Tibial artery (tissue), 4 donors: Measurements from ENCODE around the gene CAPN15.

Experiments used
- DNase-seq, 2 donors: peaks; one replicate each; pipeline ENCODE4 v3.0.0-alpha.2; 2019
- H3K27ac ChIP-seq, 2 donors: fragments of 200-600 bp; sonication (generic) in 1 of 2; 1 replicate in 1 of 2; 2 replicates in 1 of 2; pipeline ENCODE4 v1.5.1; 2018 to 2019; ENCODE audit warnings: mild to moderate bottlenecking in 1 of 2
- H3K27me3 ChIP-seq, 2 donors: fragments of 200-600 bp; sonication (generic) in 1 of 2; one replicate each; pipeline versions ENCODE4 v1.5.1 to v1.6.0; 2016 to 2019
- H3K36me3 ChIP-seq, 3 donors: fragments of 200-600 bp; sonication (generic) in 2 of 3; one replicate each; pipeline ENCODE4 v1.5.1; 2016 to 2019; ENCODE audit warnings: mild to moderate bottlenecking in 2 of 3
- H3K4me1 ChIP-seq, 4 donors: fragments of 200-600 bp; sonication (generic) in 2 of 4; 1 replicate in 3 of 4; 2 replicates in 1 of 4; pipeline ENCODE4 v1.5.1; 2016 to 2019
- H3K4me3 ChIP-seq, 2 donors: fragments of 200-600 bp; sonication (generic) in 1 of 2; 1 replicate in 1 of 2; 2 replicates in 1 of 2; pipeline ENCODE4 v1.5.1; 2018 to 2019; ENCODE audit warnings: mild to moderate bottlenecking in 2 of 2
- H3K9me3 ChIP-seq, 3 donors: fragments of 200-600 bp; sonication (generic) in 1 of 3; one replicate each; pipeline ENCODE4 v1.5.1; 2016 to 2019
- intact Hi-C: fragments of 100-400 bp; cut with DNase I; formaldehyde crosslinking; loops from one replicate; pipeline ENCODE4 v1.15.0; 2023; ENCODE audit warnings: low total_unique reads
- TF ChIP-seq, protein P1 (sequence below), 2 experiments: fragments of 200-600 bp in 1 of 2; fragments of 450-650 bp in 1 of 2; IDR thresholded peaks; one replicate each; pipeline ENCODE4 v1.5.1; 2017 to 2019; ENCODE audit warnings: antibody characterized with exemption in 2 of 2, mild to moderate bottlenecking in 1 of 2, moderate library complexity in 1 of 2

CAPN15 gene

DNA sequence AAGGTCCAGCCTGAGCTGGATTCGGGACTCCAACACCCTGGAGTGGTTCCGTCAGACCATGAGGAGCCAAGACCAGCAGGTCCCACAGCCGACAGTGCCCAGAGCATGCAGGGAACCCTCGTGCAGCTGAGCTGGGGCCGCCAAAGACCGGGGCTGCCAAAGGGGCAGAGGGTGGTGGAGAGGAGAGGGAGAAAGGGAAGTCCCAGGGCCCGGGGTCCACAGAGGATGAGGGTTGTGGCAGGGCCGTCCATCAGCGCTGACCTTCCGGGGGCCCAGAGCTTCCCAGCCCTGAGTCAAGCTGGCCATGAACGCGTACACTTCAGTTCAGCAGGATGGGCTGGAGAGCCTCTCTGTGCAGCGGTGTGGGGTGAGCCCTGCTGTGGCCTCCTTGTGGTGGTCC is 6.7 kb upstream of the CAPN15 start:
- Histone ChIP-seq H3K9me3 (no peaks in the 10 kb centered on the region), H3K27ac (no peak overlapping the region), H3K36me3 (peaks cover 20 to 57% (median 33%) of the 10 kb centered on the region in 3 donors), H3K27me3 (no peaks in the 10 kb centered on the region), H3K4me3 (no peak overlapping the region), H3K4me1 (peaks cover 0 to 20% (median 10%) of the 10 kb centered on the region in 4 donors)
- intact Hi-C loops: no loop called here
- TF ChIP-seq, protein P1, sequence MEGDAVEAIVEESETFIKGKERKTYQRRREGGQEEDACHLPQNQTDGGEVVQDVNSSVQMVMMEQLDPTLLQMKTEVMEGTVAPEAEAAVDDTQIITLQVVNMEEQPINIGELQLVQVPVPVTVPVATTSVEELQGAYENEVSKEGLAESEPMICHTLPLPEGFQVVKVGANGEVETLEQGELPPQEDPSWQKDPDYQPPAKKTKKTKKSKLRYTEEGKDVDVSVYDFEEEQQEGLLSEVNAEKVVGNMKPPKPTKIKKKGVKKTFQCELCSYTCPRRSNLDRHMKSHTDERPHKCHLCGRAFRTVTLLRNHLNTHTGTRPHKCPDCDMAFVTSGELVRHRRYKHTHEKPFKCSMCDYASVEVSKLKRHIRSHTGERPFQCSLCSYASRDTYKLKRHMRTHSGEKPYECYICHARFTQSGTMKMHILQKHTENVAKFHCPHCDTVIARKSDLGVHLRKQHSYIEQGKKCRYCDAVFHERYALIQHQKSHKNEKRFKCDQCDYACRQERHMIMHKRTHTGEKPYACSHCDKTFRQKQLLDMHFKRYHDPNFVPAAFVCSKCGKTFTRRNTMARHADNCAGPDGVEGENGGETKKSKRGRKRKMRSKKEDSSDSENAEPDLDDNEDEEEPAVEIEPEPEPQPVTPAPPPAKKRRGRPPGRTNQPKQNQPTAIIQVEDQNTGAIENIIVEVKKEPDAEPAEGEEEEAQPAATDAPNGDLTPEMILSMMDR (IDR thresholded peaks at IDR 0.05): no peak
- no peak for DNase-seq

DNA sequence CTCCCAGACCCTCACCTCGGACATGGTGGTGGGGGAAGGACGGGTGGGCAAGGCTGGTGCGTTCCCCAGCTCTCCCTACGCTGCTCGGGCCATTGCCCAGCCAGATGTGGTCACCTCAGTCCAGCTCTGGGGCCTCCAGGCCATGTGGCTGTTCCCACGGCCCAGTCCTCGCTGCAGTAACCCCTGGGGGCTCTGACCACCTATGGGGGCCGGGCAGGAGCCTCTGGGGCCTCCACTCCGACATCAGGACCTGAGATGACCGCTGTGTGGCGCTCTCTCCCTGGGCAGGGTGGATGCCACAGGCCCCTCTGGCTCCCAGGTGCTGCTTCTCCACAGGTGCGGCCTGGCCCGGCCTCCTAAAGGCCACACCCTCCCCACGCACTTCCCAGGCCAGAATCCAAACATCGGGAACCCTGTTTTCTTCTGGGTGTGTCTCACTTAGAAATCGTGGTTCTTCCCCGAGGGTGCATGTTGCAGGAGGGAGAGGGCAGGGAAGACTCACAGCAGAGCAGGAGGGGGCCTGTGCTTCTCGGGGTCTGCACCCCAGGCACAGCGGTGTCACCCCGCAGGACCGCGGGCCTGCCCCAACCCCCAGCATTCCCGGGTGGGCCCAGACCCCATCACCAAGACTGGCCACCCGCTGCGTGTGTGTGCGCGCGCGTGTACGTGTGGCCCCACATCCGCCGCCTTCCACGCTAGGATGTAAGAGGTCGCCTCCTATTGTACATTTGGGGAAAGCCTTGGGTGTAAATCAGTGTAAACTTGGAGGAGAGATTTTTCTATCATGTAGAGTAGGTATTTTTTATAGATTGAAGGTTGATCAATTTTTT is 5.9 kb upstream of the CAPN15 start:
- intact Hi-C loops: no loop called here
- no peak overlapping the region for H3K27ac ChIP-seq

DNA sequence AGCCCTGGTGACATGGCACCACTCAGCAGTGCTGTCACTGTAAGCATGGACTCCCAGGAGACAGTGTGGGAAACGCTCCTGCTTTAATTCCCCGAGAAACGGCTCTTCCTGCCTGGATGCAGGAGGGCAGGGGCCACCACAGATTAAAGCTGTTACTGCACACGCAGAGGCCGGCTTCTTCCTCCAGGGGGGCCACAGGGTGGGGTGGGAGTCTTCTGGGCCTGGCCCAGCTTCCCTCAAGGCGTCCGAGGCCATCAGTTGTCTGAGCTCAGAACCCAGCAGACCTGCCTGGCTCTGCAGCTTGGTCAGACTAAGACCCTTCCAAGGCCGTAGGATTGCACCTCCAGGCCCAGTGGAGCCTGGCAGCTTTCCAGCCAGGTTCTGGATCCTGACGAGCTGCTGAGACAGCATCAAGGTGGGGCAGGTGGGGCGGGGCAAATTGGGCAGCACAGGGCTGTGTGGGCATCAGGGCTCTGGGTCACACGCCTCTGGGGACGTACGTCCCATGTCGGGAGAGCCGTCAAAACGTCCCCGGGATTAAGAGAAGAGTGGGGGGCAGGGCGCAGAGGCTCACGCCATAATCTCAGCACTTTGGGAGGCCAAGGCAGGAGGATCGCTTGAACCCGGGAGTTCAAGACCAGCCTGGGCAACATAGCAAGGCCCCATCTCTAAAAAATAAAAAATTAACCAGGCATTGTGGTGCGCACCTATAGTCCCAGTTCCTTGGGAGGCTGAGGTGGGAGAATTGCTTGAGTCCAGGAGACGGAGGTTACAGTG is 5.0 kb upstream of the CAPN15 start:
- Histone ChIP-seq H3K27me3 (no peaks in the 10 kb centered on the region), H3K27ac (no peak overlapping the region), H3K36me3 (peaks cover 18 to 40% (median 25%) of the 10 kb centered on the region in 3 donors), H3K9me3 (no peaks in the 10 kb centered on the region), H3K4me1 (peaks cover 0 to 31% (median 20%) of the 10 kb centered on the region in 4 donors), H3K4me3 (no peak overlapping the region)
- TF ChIP-seq, protein P1 (IDR thresholded peaks at IDR 0.05): no peak
- no peak for DNase-seq
- intact Hi-C loops: no loop called here

More for the DNA sequence above, 5.9 kb upstream of the CAPN15 start:
- Histone ChIP-seq H3K4me1 (peaks cover 0 to 28% (median 18%) of the 10 kb centered on the region in 4 donors), H3K4me3 (no peak overlapping the region), H3K36me3 (peaks cover 18 to 49% (median 26%) of the 10 kb centered on the region in 3 donors), H3K9me3 (no peaks in the 10 kb centered on the region), H3K27me3 (no peaks in the 10 kb centered on the region)
- TF ChIP-seq, protein P1 (IDR thresholded peaks at IDR 0.05): no peak
- no peak for DNase-seq

DNA sequence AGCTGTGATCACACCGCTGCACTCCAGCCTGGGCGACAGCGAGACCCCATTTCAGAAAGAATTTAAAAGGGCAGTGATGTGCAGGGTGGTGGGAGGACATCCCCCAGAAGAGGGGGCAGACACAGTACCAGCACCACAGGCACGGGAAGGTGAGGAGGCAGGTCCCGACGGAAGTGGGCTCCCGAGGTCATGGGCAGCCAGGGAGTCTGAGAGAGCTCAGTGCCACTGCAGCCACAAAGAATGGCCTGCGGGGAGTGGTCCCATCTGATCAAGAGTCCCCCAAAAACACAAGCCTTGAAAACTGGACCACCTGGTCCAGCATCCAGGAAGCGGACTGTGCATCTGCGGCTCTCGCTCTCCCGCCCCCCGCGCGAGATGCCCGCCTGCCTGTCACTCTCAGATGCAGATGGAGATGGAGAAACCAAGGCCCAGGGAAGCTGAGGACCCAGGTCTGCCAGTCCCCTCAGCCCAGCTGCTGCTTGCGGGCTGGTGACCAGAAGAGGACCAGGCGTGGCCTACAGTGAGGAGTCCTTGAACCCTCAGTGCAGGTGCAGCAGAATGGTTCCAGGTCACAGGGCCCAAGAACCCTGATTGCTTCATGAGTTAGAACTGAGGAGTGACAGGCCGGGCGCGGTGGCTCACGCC is 4.3 kb upstream of the CAPN15 start:
- no peak for DNase-seq

More for the DNA sequence above, 4.3 kb upstream of the CAPN15 start:
- no peaks in the 10 kb centered on the region for H3K9me3 ChIP-seq
- no peak overlapping the region for H3K4me3 ChIP-seq
- intact Hi-C loops: no loop called here
- peaks cover 0 to 33% (median 21%) of the 10 kb centered on the region in 4 donors for H3K4me1 ChIP-seq
- no peak overlapping the region for H3K27ac ChIP-seq
- H3K27me3 ChIP-seq: no peaks in the 10 kb centered on the region
- peaks cover 18 to 33% (median 25%) of the 10 kb centered on the region in 3 donors for H3K36me3 ChIP-seq
- TF ChIP-seq, protein P1 (IDR thresholded peaks at IDR 0.05): no peak
